Stimulated activated CD8-positive, alpha-beta memory T cell treated with anti-CD3 and anti-CD28 coated beads, Interleukin-7, amount 100 ng/mL, for 4 hours (primary cell): ENCODE data around the gene TFCP2.
A peak's percentile ranks its signal among the peaks of the same experiment; 100 is the strongest.
"Not testable (repeated sequence)": the region's sequence is repeated elsewhere in the genome, so short reads cannot be mapped to it uniquely, and the experiment has no call there.

Experiments
- DNase-seq, 2 donors: peaks; one replicate each; pipeline ENCODE4 v3.0.0-alpha.2; 2020; ENCODE audit warnings: low read depth in 2 of 2

The TFCP2 gene

GRCh38 chr12:51172515-51173431 lies at the start of gene TFCP2:
TFCP2 (minus strand) TSS chr12:51173135; CDS start chr12:51172422, 713 bp downstream.
- peak; percentile 89 to 91 for DNase-seq

GRCh38 chr12:51222461-51222860 lies 49.5 kb upstream of the TFCP2 start:
- DNase-seq, result no peak

DNA sequence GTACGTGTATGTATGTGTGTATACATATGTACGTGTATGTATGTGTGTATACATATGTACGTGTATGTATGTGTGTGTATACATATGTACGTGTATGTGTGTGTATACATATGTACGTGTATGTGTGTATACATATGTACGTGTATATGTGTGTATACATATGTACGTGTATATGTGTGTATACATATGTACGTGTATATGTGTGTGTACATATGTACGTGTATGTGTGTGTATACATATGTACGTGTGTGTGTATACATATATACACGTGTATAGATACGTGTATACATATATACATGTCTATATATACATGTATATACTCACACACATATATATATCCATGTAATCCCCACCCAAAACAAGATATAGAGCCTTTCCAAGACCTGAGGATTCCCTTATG lies 46.9 kb upstream of the TFCP2 start:
- DNase-seq, result not testable (repeated sequence)

DNA sequence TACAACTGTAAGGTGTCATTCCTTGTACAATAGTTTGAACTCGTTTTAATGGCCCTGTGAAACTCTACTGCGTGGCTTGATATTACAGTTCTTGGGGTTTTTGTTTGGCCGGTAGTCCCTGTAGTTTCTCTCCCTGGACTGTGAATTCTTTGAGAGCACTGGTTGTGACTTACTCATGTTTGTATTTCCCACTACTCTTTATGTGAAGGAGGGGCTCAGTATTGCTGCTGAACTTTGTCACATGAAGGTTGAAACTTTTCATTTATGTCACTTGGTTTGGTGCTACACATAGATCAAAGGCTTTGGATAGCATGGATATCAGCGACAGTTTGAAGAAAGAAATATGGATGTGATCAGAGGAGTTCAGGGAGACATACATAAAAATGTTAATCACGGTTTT lies 46.4 kb upstream of the TFCP2 start:
- DNase-seq, result no peak

GRCh38 chr12:51218607-51219161 lies 45.7 kb upstream of the TFCP2 start:
- DNase-seq, result no peak

DNA sequence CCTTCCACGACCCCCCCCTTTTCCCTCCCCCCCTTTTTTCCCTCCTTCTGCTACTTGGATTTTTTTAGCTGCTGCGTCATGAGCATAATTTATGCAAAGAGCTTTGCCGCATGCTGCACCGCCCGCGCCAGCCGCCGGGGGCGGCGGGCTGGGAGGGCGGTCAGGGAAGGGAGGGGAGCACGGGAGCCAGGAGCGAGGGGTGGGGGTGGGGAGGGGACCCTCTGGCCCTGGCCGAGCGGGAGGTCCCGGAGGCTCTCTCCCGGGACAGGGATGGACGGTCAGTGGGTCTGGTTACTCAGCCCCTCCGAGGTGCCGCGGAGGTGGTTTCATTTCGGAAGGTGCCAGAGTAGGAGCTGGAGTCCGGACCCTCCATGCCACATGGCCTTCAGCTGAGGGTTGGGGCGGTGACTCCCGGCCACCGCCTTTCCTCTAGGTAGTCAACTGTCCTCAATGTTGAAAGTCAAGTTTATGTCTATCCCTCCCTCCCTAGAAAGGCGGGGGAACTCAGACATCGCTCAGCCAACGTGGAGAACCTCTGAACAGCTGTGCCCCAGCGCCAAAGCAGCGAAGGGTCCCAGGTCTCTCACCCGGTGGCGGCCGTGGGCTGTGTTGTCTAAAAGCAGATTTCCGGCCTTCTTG lies 45.2 kb upstream of the TFCP2 start, which contains the start of gene POU6F1:
TSS of gene POU6F1 (minus strand) at position 95 of the 639 bp plus-strand sequence. CDS start 11,226 bp downstream, outside the sequence.
- DNase-seq, result peak; percentile 41 to 65

GRCh38 chr12:51217133-51217967 lies 44.4 kb upstream of the TFCP2 start:
- peak in 1 of 2 donors; percentile 31 for DNase-seq

GRCh38 chr12:51216642-51217041 lies 43.7 kb upstream of the TFCP2 start:
- no peak for DNase-seq

- no peak for DNase-seq
Observed at GRCh38 chr12:51214895-51215294, 42.0 kb upstream of the TFCP2 start.

DNA sequence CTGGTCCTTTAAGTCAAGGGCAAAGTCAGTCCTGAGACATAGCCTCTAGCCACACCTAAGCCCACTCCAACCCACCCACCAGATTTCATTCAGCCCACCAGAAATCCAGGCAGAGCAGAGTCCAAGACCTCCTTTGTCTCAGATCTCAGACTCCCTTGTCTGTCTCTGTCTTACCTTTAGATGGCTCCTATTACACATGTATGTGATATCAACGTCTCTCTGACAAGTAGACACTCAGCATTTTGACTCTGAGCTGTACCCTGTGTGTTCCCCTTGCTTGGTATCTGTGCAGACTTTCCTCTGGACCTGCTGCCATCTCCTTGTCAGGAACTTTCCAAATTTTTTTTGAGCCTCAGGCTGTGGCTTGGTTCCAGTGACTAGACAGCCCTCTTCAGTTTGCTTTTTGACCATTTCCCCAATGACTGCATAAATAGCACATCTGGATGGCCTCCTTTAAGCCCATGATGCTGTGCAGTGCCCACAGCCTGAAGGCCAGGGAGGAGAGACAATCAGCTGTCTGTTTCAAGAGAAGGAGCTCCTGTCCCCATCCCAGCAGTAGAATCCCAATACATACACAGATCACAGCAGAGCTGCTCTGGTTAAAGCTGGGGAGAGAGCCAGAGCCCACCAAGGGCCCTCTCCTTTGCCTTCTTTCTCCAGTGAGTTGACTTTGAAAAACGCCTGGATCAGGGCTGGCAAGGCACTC lies 37.9 kb upstream of the TFCP2 start:
- DNase-seq, result no peak

DNA sequence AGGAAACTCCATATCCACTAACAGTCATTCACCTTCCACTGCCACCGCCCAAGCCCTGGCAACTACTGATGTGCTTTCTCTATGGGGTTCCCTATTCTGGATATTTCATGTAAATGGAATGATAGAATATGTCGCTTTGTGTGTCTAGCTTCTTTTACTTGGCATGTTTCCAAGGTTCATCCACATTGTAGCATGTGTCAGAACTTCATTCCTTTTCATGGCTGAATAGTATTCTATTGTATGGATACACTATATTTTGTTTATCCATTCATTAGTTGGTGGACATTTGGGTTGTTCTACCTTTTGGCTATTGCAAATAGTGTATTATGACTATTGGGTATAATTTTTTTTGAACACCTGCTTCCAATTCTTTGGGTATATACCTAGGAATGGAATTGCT lies 36.3 kb upstream of the TFCP2 start:
- no peak for DNase-seq

DNA sequence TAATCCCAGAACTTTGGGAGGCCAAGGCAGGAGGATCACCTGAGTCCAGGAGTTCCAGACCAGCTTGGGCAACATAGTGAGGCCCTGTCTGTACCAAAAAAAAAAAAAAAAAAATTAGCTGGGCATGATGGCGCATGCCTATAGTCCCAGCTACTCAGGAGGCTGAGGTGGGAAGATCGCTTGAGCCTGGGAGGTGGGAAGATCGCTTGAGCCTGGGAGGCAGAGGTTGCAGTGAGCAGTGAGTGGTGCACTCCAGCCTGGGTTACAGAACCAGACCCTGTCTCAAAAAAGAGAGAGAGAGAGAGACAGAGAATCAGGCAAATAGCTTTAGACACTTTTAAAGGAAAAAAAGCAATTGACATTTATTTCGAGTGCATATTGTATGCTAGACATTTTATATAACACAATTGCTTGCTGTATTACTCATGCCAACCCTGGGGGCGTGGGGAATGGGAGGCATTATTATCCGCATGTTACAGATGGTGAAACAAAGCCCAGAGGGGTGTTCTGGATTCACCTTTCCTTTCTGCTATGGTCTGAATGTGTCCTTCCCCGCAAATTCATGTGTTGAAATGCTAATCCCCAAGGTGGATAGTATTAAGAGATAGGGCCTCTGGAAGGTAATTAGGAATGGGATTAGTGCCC lies 35.2 kb upstream of the TFCP2 start:
- DNase-seq, result no peak

GRCh38 chr12:51205350-51205749 lies 32.4 kb upstream of the TFCP2 start:
- DNase-seq, result no peak

DNA sequence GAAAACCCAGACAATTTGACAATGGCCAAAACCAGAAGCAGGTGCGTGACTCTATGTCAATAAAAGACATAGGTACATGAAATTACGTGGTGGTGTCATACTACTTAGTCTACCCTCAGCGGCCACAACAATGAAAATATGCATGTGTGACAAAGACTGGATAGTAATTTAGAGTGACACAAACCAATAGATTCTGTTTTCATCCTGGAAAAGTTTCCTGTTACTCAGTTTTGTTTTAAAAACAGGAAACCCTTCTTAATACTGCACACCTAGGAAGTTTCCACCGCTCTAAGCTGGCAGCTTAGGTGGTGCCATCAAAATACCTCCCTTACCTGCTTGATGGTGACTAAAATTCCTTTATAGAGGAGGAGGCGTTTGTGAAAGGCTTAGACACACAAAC lies 29.8 kb upstream of the TFCP2 start:
- DNase-seq, result no peak

GRCh38 chr12:51200806-51201205 lies 27.9 kb upstream of the TFCP2 start:
- DNase-seq, result no peak

- no peak for DNase-seq
Observed at GRCh38 chr12:51200156-51200555, 27.2 kb upstream of the TFCP2 start.

- DNase-seq, result no peak
Observed at GRCh38 chr12:51199366-51199945, 26.5 kb upstream of the TFCP2 start.

DNA sequence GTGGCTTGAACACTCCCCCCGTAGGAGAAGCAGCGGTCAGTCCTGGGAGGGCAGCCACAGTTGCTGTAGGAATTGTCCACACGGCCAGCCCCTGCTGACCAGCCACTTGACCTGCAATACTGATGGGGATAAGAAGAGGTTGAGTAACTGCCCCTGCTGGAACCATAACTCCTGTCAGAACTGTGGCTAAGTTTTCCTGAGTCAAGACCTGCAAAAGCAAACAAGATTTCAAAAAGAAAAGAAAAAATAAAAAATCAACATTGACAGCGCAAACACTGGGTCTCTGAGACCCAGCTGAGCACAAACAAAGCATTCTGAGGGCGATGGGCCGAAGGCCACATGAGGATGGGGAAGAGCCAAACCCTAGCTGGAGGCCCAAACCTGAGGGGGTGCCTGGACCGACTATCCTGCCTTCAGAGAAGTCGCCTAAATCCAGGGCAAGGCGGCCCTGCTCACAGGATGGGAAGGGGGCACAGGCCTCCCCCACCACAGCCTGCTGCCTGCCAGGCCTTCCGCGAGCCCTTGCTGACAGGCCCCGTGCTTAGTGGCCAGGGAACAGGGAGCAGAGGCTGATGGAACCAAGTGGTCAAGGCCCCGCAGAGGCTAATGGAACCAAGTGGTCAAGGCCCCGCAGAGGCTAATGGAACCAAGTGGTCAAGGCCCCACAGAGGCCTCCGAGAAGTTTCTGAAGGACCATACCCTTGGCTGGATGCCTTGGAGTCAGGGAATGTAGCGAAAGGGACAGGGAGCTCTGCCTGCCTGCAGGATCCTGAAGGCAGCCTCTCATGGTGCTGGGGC lies 25.8 kb upstream of the TFCP2 start:
- DNase-seq, result no peak
